ENCODE measurements around the gene NBAS. TPM values are rescaled to one million over a fixed set of nuclear protein-coding genes. Genes with fewer than 3 reads are reported as not detected.

Gene NBAS
- total and polyA plus RNA-seq, 9 of the 15 experiments (the other 6 are each of a cell fraction or from before 2014, with no cell fraction given), result 15.3 to 94.4 (median 69.9) TPM

DNA sequence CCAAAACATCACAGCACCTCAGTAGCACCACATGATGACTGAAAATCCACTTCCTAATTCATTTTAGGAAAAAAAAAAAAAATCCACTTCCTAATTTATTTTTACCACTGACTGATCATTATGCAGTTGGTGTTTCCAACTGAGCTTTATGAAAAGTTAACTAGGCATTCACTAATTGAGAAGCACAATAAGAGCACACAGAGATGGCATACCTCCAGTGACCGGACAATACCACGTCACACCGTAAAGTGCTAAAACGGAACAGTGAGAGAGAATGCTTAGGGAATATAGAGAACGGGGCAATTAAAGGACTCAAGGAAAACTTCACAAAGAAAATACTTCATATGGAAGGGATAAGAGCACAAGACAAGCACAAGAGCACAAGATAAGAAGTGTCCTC lies 212.5 kb downstream of the NBAS start:
- no TSS peak for BruUV-seq (replicated peaks)
- no peaks in the 10 kb centered on the region for H3K4me1 ChIP-seq (replicated peaks in 1 of 2; ENCODE audit: control insufficient read depth in 2 of 2, insufficient read depth in 2 of 2, low read length in 2 of 2)
- no peak overlapping the region for H2AFZ ChIP-seq (ENCODE audit: low read depth, low read length)
- intact Hi-C loops (cut with micrococcal nuclease) (no loop called here), in situ Hi-C loops (cut with MboI) (no loop called here)
- no peak overlapping the region for H3K27ac ChIP-seq (ENCODE audit: extremely low read depth, low read depth, low read length)
- no peak overlapping the region for H3K4me3 ChIP-seq
- no peaks in the 10 kb centered on the region for H3K9me3 ChIP-seq (replicated peaks; ENCODE audit: control insufficient read depth, insufficient read depth, low read depth, low read length)
- H3K27me3 ChIP-seq (ENCODE audit: control insufficient read depth in 2 of 2, insufficient read depth in 2 of 2, low read length in 2 of 2), result no peaks in the 10 kb centered on the region
- no peaks in the 10 kb centered on the region for H3K79me2 ChIP-seq (ENCODE audit: control insufficient read depth, insufficient read depth, low read length)
- no peak for ATAC-seq
- POLR2A ChIA-PET, result no interaction called here
- CTCF ChIA-PET (ENCODE audit: low intra/inter-chr PET ratio), result no interaction called here
- no peak for FAIRE-seq
- DNase-seq (ENCODE audit: extremely low read depth in 1 of 4, low spot score in 3 of 4), result no peak
- H3K4me2 ChIP-seq (ENCODE audit: insufficient read depth, low read length), result no peak overlapping the region
- no peaks in the 10 kb centered on the region for H3K9me1 ChIP-seq (ENCODE audit: control insufficient read depth, insufficient read depth, low read length)
- no peak overlapping the region for H3K9ac ChIP-seq (ENCODE audit: insufficient read depth in 1 of 2, low read depth in 2 of 2, low read length in 2 of 2)
- H3K36me3 ChIP-seq (ENCODE audit: control insufficient read depth, insufficient read depth, low read length), result peaks cover 44% of the 10 kb centered on the region; the same call in 2 of the 3 replicates
- WGBS (ENCODE audit: insufficient coverage, low coverage, missing lambda C conversion rate), result 83% methylated on average over 5 of the region's 5 CpGs
- H4K20me1 ChIP-seq (replicated peaks; ENCODE audit: control insufficient read depth, insufficient read depth, low read length), result no peaks in the 10 kb centered on the region
- TF ChIP-seq HDAC1 (IDR thresholded peaks at IDR 0.05) (no peak), ZBED1 (IDR thresholded peaks at IDR 0.05) (no peak), CSDE1 (IDR thresholded peaks at IDR 0.05) (no peak), XRCC3 (IDR thresholded peaks at IDR 0.05) (no peak), ZNF121 (CRISPR knock-in tag; conservative IDR thresholded peaks at IDR 0.05) (no peak), E2F4 (CRISPR knock-in tag; IDR thresholded peaks at IDR 0.05; ENCODE audit: low read depth) (no peak), MEF2D (tag; conservative IDR thresholded peaks at IDR 0.05; ENCODE audit: low read depth) (no peak), ZNF561 (CRISPR knock-in tag; conservative IDR thresholded peaks at IDR 0.05) (no peak), ZNF24 (IDR thresholded peaks at IDR 0.05) (no peak), L3MBTL2 (IDR thresholded peaks at IDR 0.05) (no peak), RBM17 (IDR thresholded peaks at IDR 0.05; ENCODE audit: borderline replicate concordance, low read depth, low read length) (no peak), EP400 (IDR thresholded peaks at IDR 0.05) (no peak), IRF2 (CRISPR knock-in tag; IDR thresholded peaks at IDR 0.05) (no peak), TEAD1 (CRISPR knock-in tag; IDR thresholded peaks at IDR 0.05) (no peak)
- TF ChIP-seq, protein P1, sequence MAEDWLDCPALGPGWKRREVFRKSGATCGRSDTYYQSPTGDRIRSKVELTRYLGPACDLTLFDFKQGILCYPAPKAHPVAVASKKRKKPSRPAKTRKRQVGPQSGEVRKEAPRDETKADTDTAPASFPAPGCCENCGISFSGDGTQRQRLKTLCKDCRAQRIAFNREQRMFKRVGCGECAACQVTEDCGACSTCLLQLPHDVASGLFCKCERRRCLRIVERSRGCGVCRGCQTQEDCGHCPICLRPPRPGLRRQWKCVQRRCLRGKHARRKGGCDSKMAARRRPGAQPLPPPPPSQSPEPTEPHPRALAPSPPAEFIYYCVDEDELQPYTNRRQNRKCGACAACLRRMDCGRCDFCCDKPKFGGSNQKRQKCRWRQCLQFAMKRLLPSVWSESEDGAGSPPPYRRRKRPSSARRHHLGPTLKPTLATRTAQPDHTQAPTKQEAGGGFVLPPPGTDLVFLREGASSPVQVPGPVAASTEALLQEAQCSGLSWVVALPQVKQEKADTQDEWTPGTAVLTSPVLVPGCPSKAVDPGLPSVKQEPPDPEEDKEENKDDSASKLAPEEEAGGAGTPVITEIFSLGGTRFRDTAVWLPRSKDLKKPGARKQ (CRISPR knock-in tag; IDR thresholded peaks at IDR 0.05), result no peak
- TF ChIP-seq, protein P2, sequence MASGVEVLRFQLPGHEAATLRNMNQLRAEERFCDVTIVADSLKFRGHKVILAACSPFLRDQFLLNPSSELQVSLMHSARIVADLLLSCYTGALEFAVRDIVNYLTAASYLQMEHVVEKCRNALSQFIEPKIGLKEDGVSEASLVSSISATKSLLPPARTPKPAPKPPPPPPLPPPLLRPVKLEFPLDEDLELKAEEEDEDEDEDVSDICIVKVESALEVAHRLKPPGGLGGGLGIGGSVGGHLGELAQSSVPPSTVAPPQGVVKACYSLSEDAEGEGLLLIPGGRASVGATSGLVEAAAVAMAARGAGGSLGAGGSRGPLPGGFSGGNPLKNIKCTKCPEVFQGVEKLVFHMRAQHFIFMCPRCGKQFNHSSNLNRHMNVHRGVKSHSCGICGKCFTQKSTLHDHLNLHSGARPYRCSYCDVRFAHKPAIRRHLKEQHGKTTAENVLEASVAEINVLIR (CRISPR knock-in tag; IDR thresholded peaks at IDR 0.05), result no peak
- TF ChIP-seq, protein P3, sequence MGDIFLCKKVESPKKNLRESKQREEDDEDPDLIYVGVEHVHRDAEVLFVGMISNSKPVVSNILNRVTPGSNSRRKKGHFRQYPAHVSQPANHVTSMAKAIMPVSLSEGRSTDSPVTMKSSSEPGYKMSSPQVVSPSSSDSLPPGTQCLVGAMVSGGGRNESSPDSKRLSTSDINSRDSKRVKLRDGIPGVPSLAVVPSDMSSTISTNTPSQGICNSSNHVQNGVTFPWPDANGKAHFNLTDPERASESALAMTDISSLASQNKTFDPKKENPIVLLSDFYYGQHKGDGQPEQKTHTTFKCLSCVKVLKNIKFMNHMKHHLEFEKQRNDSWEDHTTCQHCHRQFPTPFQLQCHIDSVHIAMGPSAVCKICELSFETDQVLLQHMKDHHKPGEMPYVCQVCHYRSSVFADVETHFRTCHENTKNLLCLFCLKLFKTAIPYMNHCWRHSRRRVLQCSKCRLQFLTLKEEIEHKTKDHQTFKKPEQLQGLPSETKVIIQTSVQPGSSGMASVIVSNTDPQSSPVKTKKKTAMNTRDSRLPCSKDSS (IDR thresholded peaks at IDR 0.05; ENCODE audit: low read depth, partially characterized antibody), result no peak
- TF ChIP-seq, protein P4, sequence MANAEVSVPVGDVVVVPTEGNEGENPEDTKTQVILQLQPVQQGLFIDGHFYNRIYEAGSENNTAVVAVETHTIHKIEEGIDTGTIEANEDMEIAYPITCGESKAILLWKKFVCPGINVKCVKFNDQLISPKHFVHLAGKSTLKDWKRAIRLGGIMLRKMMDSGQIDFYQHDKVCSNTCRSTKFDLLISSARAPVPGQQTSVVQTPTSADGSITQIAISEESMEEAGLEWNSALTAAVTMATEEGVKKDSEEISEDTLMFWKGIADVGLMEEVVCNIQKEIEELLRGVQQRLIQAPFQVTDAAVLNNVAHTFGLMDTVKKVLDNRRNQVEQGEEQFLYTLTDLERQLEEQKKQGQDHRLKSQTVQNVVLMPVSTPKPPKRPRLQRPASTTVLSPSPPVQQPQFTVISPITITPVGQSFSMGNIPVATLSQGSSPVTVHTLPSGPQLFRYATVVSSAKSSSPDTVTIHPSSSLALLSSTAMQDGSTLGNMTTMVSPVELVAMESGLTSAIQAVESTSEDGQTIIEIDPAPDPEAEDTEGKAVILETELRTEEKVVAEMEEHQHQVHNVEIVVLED (CRISPR knock-in tag; IDR thresholded peaks at IDR 0.05), result no peak

All from K562 (cell line).